ENCODE results near the gene PITX3.

GRCh38 chr10:102188298-102188940 is 52.9 kb downstream of the PITX3 start:
- no peak for TF ChIP-seq CTCF (IDR thresholded peaks at IDR 0.05 in 2 of 3, conservative IDR thresholded peaks at IDR 0.05 in 1 of 3; ENCODE audit: borderline replicate concordance in 1 of 3, insufficient read depth in 1 of 3, low read depth in 2 of 3, low read length in 2 of 3)
- TF ChIP-seq SP1 (IDR thresholded peaks at IDR 0.05; ENCODE audit: low read depth), result no peak

Measured in HCT116 (cell line).